A549 (cell line): ENCODE measurements around the gene F2R.

Experiments used
- CTCF ChIP-seq: fragments of >200 bp; sonication (Bioruptor Twin); formaldehyde crosslinking; IDR thresholded peaks from 3 replicates; pipeline ENCODE4 v1.5.1; 2016
- EP300 ChIP-seq, 2 experiments: fragments of >200 bp; sonication (Bioruptor Twin); formaldehyde crosslinking; IDR thresholded peaks; 2 replicates in 1 of 2; 3 replicates in 1 of 2; pipeline ENCODE4 v1.6.1; 2016 to 2017
- NFE2L2 ChIP-seq: fragments of 150-350 bp; conservative IDR thresholded peaks from 2 replicates; pipeline ENCODE4 v1.6.1; 2014; ENCODE audit warnings: low read length
- POLR2A ChIP-seq: IDR thresholded peaks from 2 replicates; pipeline ENCODE4 v1.6.1; 2012; ENCODE audit warnings: mild to moderate bottlenecking, low read length
- RAD21 ChIP-seq, 2 experiments: fragments of >200 bp in 1 of 2; sonication (Bioruptor Twin) in 1 of 2; formaldehyde crosslinking in 1 of 2; IDR thresholded peaks in 1 of 2; conservative IDR thresholded peaks in 1 of 2; 2 replicates in 1 of 2; 3 replicates in 1 of 2; pipeline ENCODE4 v1.6.1; 2012 to 2018; ENCODE audit warnings: inconsistent platforms in 1 of 2
- TFCP2L1 ChIP-seq: fragments of 250-450 bp; sonication (Bioruptor Pico); IDR thresholded peaks from 2 replicates; pipeline ENCODE4 v1.5.0; 2021; ENCODE audit warnings: mild to moderate bottlenecking
- TF ChIP-seq, protein P1 (sequence below): IDR thresholded peaks from 2 replicates; pipeline ENCODE4 v1.6.1; 2012; ENCODE audit warnings: low read depth, borderline replicate concordance

- no peak for TF ChIP-seq TFCP2L1 (CRISPR knock-in tag)
- TF ChIP-seq CTCF, result no peak
- no peak for TF ChIP-seq EP300 (IDR thresholded peaks at IDR 0.05)
- no peak for TF ChIP-seq RAD21 (conservative IDR thresholded peaks at IDR 0.05 in 1 of 2, IDR thresholded peaks at IDR 0.05 in 1 of 2)
- no peak for TF ChIP-seq POLR2A
- no peak for TF ChIP-seq NFE2L2
- TF ChIP-seq, protein P1, sequence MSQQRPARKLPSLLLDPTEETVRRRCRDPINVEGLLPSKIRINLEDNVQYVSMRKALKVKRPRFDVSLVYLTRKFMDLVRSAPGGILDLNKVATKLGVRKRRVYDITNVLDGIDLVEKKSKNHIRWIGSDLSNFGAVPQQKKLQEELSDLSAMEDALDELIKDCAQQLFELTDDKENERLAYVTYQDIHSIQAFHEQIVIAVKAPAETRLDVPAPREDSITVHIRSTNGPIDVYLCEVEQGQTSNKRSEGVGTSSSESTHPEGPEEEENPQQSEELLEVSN, result no peak
Measured at GRCh38 chr5:76776391-76776790, 60.5 kb downstream of the F2R start.
